HepG2 (cell line): ENCODE measurements around the gene L2HGDH. TPM values are rescaled to one million over a fixed set of nuclear protein-coding genes. Genes with fewer than 3 reads are reported as not detected.
A peak's percentile ranks its signal among the peaks of the same experiment; 100 is the strongest.

ENCODE experiments used
- ARID5B ChIP-seq: IDR thresholded peaks from 2 replicates; pipeline ENCODE4 v1.4.0; 2020; ENCODE audit warnings: mild to moderate bottlenecking, missing genetic modification reagents
- BCL6 ChIP-seq: IDR thresholded peaks from 2 replicates; pipeline ENCODE4 v1.6.1; 2016; ENCODE audit warnings: missing genetic modification reagents, missing compliant biosample characterization
- HMG20A ChIP-seq: IDR thresholded peaks from 2 replicates; pipeline ENCODE4 v1.6.1; 2016; ENCODE audit warnings: borderline replicate concordance
- KAT8 ChIP-seq: IDR thresholded peaks from 2 replicates; pipeline ENCODE4 v1.6.1; 2016; ENCODE audit warnings: missing genetic modification reagents, missing compliant biosample characterization
- LCORL ChIP-seq, 2 experiments: fragments of 450-650 bp in 1 of 2; sonication (generic) in 1 of 2; formaldehyde crosslinking in 1 of 2; IDR thresholded peaks; 2 replicates each; pipeline versions ENCODE4 v1.5.0 to v1.6.1; 2017 to 2020; ENCODE audit warnings: antibody characterized with exemption in 1 of 2, missing genetic modification reagents in 1 of 2
- MTA3 ChIP-seq: sonication (generic); formaldehyde crosslinking; IDR thresholded peaks from 2 replicates; pipeline ENCODE4 v1.4.0; 2020; ENCODE audit warnings: missing genetic modification reagents
- MTF2 ChIP-seq: sonication (generic); formaldehyde crosslinking; IDR thresholded peaks from 2 replicates; pipeline ENCODE4 v1.5.0; 2020; ENCODE audit warnings: missing genetic modification reagents, borderline replicate concordance
- MYPOP ChIP-seq: sonication (generic); formaldehyde crosslinking; IDR thresholded peaks from 2 replicates; pipeline ENCODE4 v1.8.1; 2023; ENCODE audit warnings: mild to moderate bottlenecking, moderate library complexity, missing genetic modification reagents
- PRDM15 ChIP-seq: sonication (generic); formaldehyde crosslinking; IDR thresholded peaks from 2 replicates; pipeline ENCODE4 v1.4.0; 2020; ENCODE audit warnings: missing genetic modification reagents
- SETDB1 ChIP-seq: sonication (generic); formaldehyde crosslinking; IDR thresholded peaks from 2 replicates; pipeline ENCODE4 v1.5.1; 2020; ENCODE audit warnings: missing genetic modification reagents, mild to moderate bottlenecking, borderline replicate concordance
- TEAD3 ChIP-seq: optimal IDR thresholded peaks from 2 replicates; pipeline ENCODE3; 2016; ENCODE audit warnings: borderline replicate concordance
- ZFP82 ChIP-seq: sonication (generic); formaldehyde crosslinking; IDR thresholded peaks from 2 replicates; pipeline ENCODE4 v1.5.1; 2020; ENCODE audit warnings: mild to moderate bottlenecking, missing genetic modification reagents, borderline replicate concordance
- ZNF235 ChIP-seq: sonication (generic); formaldehyde crosslinking; IDR thresholded peaks from 2 replicates; pipeline ENCODE4 v1.8.1; 2023; ENCODE audit warnings: mild to moderate bottlenecking, missing genetic modification reagents, borderline replicate concordance
- ZNF513 ChIP-seq: sonication (generic); formaldehyde crosslinking; conservative IDR thresholded peaks from 2 replicates; pipeline ENCODE4 v1.5.0; 2020; ENCODE audit warnings: missing genetic modification reagents
- ZNF570 ChIP-seq: sonication (generic); formaldehyde crosslinking; IDR thresholded peaks from 2 replicates; pipeline ENCODE4 v1.4.0; 2020; ENCODE audit warnings: mild to moderate bottlenecking, missing genetic modification reagents, borderline replicate concordance
- ZNF784 ChIP-seq: sonication (generic); formaldehyde crosslinking; IDR thresholded peaks from 2 replicates; pipeline ENCODE4 v1.5.1; 2020; ENCODE audit warnings: missing genetic modification reagents, mild to moderate bottlenecking, borderline replicate concordance
- ZSCAN30 ChIP-seq: sonication (generic); formaldehyde crosslinking; IDR thresholded peaks from 2 replicates; pipeline ENCODE4 v1.5.0; 2020; ENCODE audit warnings: mild to moderate bottlenecking, missing genetic modification reagents
- polyA plus RNA-seq, 8 experiments: library from polyadenylated mRNA; depleted of rRNA in 3 of 8; stranded (reverse) in 7 of 8; unstranded in 1 of 8; fragments of >200 nt; fragmentation: Illumina TruSeq in 4 of 8; extraction: Trizol in 4 of 8; gene quantifications; 2 replicates each; pipeline versions ENCODE4 v1.2.1 to v1.2.3, GENCODE V29; 2011 to 2016; ENCODE audit warnings: low read depth in 4 of 8, missing spikeins in 1 of 8, mixed read lengths in 1 of 8; ENCODE audit not compliant: insufficient read depth in 1 of 8
- total RNA-seq, 5 experiments: library from RNA; depleted of rRNA; stranded (reverse); fragments of >200 nt; fragmentation: Illumina TruSeq; extraction: Trizol; gene quantifications; 2 replicates each; pipeline ENCODE4 v1.2.3, GENCODE V29; 2016; ENCODE audit warnings: low read depth in 1 of 5

L2HGDH gene
- total and polyA plus RNA-seq, 2 of the 13 experiments (the other 11 are each of a cell fraction or from before 2014, with no cell fraction given) = 3.3 to 5.0 TPM

GRCh38 chr14:50311972-50312733 lies at the start of gene L2HGDH, which contains the start of gene DMAC2L (continued):
- TF ChIP-seq PRDM15 (CRISPR knock-in tag) = peak; percentile 8; the same call in 1 of the 2 replicates
- 0 out of 2 replicates have a peak, but pooled peaks have one; percentile 10 for TF ChIP-seq HMG20A (CRISPR knock-in tag)
- TF ChIP-seq MYPOP (CRISPR knock-in tag) = peak; percentile 85
- TF ChIP-seq LCORL (IDR thresholded peaks at IDR 0.05) = no peak
- peak; percentile 90 for TF ChIP-seq LCORL (CRISPR knock-in tag; IDR thresholded peaks at IDR 0.05)
- TF ChIP-seq MTA3 = no peak
- TF ChIP-seq ZNF784 (CRISPR knock-in tag) = peak; percentile 83; the same call in 1 of the 2 replicates
- TF ChIP-seq MTF2 (CRISPR knock-in tag) = peak; percentile 79; the same call in 1 of the 2 replicates
- TF ChIP-seq KAT8 (CRISPR knock-in tag) = peak; percentile 89
- 0 out of 2 replicates have a peak, but pooled peaks have one; percentile 95 for TF ChIP-seq ZNF235 (CRISPR knock-in tag)
- no peak for TF ChIP-seq BCL6 (CRISPR knock-in tag)
- TF ChIP-seq ZSCAN30 = peak; percentile 83; the same call in 1 of the 2 replicates
- peak; percentile 60; the same call in 1 of the 2 replicates for TF ChIP-seq ZFP82 (CRISPR knock-in tag)
- no peak for TF ChIP-seq SETDB1 (CRISPR knock-in tag)
- peak; percentile 77; the same call in 1 of the 2 replicates for TF ChIP-seq ZNF513 (CRISPR knock-in tag)
- TF ChIP-seq ZNF570 = peak; percentile 36; the same call in 1 of the 2 replicates
- TF ChIP-seq ARID5B (CRISPR knock-in tag) = peak; percentile 48; the same call in 1 of the 2 replicates
- peak; percentile 70 for TF ChIP-seq TEAD3 (CRISPR knock-in tag)
